ENCODE data around the gene GID8. TPM values are rescaled to one million over a fixed set of nuclear protein-coding genes. Genes with fewer than 3 reads are reported as not detected.
A peak's percentile ranks its signal among the peaks of the same experiment; 100 is the strongest.

Gene GID8
- total and polyA plus RNA-seq, 2 of the 13 experiments (the other 11 are each of a cell fraction or from before 2014, with no cell fraction given), result 39.6 to 59.8 TPM

DNA sequence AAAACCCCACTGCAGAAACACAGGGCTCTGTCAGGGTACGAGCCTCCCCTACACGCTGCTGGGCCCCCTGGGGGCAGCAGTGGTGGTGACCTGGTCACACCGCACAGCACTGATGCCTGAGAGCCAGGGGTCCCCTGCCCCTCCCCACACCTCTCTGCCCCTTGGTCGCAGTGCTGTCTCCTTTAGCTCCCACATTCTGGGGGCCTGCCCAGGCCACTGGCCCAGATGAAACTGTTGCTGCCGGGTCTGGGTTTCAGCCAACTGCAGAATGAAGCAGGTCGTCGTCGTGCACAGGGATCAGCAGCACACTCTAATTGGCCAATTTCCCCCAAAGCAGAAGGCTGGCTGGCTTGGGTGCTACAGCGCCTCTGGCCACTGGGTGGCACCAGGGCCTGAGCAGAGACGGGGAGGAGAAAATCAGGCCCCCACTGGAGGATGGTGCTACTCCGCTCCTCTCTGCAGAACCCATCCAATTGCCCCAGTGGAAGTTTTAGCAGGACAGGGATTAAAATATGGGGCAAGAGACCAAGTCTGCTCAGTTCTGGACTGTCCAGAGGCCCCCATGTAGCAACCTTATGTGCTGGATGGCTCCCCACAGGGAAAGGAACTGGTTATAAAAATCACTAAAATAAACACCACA, 37.8 kb upstream of the GID8 start (continued):
- TF ChIP-seq, protein P1, sequence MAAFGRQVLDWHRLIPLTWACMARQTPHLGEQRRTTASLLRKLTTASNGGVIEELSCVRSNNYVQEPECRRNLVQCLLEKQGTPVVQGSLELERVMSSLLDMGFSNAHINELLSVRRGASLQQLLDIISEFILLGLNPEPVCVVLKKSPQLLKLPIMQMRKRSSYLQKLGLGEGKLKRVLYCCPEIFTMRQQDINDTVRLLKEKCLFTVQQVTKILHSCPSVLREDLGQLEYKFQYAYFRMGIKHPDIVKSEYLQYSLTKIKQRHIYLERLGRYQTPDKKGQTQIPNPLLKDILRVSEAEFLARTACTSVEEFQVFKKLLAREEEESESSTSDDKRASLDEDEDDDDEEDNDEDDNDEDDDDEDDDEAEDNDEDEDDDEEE (CRISPR knock-in tag; IDR thresholded peaks at IDR 0.05), result no peak; the same call in 1 of the 2 replicates
- TF ChIP-seq ZSCAN30 (CRISPR knock-in tag; IDR thresholded peaks at IDR 0.05) (no peak), ZNF589 (CRISPR knock-in tag; conservative IDR thresholded peaks at IDR 0.05) (peak; percentile 40; the same call in 1 of the 2 replicates), ZNF263 (CRISPR knock-in tag; IDR thresholded peaks at IDR 0.05) (peak; percentile 71), ZFP62 (CRISPR knock-in tag; IDR thresholded peaks at IDR 0.05) (0 out of 2 replicates have a peak, but pooled peaks have one; percentile 14), ZNF124 (CRISPR knock-in tag; IDR thresholded peaks at IDR 0.05) (peak; percentile 59), ZSCAN9 (CRISPR knock-in tag; IDR thresholded peaks at IDR 0.05; ENCODE audit: borderline replicate concordance) (no peak; the same call in 1 of the 2 replicates), NR3C1 (CRISPR knock-in tag; IDR thresholded peaks at IDR 0.05) (no peak), MYC (CRISPR knock-in tag; IDR thresholded peaks at IDR 0.05; ENCODE audit: borderline replicate concordance) (peak; percentile 74), SYNCRIP (IDR thresholded peaks at IDR 0.05; ENCODE audit: insufficient read depth, low read depth, low read length) (no peak), MIER2 (CRISPR knock-in tag; IDR thresholded peaks at IDR 0.05) (no peak; the same call in 1 of the 2 replicates), NAIF1 (CRISPR knock-in tag; IDR thresholded peaks at IDR 0.05; ENCODE audit: borderline replicate concordance) (peak; percentile 83; the same call in 1 of the 2 replicates), ZNF24 (IDR thresholded peaks at IDR 0.05) (no peak)
- TF ChIP-seq, protein P2, sequence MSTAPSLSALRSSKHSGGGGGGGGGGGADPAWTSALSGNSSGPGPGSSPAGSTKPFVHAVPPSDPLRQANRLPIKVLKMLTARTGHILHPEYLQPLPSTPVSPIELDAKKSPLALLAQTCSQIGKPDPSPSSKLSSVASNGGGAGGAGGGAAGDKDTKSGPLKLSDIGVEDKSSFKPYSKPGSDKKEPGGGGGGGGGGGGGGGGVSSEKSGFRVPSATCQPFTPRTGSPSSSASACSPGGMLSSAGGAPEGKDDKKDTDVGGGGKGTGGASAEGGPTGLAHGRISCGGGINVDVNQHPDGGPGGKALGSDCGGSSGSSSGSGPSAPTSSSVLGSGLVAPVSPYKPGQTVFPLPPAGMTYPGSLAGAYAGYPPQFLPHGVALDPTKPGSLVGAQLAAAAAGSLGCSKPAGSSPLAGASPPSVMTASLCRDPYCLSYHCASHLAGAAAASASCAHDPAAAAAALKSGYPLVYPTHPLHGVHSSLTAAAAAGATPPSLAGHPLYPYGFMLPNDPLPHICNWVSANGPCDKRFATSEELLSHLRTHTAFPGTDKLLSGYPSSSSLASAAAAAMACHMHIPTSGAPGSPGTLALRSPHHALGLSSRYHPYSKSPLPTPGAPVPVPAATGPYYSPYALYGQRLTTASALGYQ (CRISPR knock-in tag; IDR thresholded peaks at IDR 0.05), result peak; percentile 75; the same call in 1 of the 2 replicates
- TF ChIP-seq, protein P3, sequence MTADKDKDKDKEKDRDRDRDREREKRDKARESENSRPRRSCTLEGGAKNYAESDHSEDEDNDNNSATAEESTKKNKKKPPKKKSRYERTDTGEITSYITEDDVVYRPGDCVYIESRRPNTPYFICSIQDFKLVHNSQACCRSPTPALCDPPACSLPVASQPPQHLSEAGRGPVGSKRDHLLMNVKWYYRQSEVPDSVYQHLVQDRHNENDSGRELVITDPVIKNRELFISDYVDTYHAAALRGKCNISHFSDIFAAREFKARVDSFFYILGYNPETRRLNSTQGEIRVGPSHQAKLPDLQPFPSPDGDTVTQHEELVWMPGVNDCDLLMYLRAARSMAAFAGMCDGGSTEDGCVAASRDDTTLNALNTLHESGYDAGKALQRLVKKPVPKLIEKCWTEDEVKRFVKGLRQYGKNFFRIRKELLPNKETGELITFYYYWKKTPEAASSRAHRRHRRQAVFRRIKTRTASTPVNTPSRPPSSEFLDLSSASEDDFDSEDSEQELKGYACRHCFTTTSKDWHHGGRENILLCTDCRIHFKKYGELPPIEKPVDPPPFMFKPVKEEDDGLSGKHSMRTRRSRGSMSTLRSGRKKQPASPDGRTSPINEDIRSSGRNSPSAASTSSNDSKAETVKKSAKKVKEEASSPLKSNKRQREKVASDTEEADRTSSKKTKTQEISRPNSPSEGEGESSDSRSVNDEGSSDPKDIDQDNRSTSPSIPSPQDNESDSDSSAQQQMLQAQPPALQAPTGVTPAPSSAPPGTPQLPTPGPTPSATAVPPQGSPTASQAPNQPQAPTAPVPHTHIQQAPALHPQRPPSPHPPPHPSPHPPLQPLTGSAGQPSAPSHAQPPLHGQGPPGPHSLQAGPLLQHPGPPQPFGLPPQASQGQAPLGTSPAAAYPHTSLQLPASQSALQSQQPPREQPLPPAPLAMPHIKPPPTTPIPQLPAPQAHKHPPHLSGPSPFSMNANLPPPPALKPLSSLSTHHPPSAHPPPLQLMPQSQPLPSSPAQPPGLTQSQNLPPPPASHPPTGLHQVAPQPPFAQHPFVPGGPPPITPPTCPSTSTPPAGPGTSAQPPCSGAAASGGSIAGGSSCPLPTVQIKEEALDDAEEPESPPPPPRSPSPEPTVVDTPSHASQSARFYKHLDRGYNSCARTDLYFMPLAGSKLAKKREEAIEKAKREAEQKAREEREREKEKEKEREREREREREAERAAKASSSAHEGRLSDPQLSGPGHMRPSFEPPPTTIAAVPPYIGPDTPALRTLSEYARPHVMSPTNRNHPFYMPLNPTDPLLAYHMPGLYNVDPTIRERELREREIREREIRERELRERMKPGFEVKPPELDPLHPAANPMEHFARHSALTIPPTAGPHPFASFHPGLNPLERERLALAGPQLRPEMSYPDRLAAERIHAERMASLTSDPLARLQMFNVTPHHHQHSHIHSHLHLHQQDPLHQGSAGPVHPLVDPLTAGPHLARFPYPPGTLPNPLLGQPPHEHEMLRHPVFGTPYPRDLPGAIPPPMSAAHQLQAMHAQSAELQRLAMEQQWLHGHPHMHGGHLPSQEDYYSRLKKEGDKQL (CRISPR knock-in tag; IDR thresholded peaks at IDR 0.05; ENCODE audit: low read depth), result peak; percentile 54; the same call in 1 of the 2 replicates
- TF ChIP-seq, protein P4, sequence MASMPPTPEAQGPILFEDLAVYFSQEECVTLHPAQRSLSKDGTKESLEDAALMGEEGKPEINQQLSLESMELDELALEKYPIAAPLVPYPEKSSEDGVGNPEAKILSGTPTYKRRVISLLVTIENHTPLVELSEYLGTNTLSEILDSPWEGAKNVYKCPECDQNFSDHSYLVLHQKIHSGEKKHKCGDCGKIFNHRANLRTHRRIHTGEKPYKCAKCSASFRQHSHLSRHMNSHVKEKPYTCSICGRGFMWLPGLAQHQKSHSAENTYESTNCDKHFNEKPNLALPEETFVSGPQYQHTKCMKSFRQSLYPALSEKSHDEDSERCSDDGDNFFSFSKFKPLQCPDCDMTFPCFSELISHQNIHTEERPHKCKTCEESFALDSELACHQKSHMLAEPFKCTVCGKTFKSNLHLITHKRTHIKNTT (CRISPR knock-in tag; IDR thresholded peaks at IDR 0.05), result 0 out of 2 replicates have a peak, but pooled peaks have one; percentile 55
- TF ChIP-seq, protein P5, sequence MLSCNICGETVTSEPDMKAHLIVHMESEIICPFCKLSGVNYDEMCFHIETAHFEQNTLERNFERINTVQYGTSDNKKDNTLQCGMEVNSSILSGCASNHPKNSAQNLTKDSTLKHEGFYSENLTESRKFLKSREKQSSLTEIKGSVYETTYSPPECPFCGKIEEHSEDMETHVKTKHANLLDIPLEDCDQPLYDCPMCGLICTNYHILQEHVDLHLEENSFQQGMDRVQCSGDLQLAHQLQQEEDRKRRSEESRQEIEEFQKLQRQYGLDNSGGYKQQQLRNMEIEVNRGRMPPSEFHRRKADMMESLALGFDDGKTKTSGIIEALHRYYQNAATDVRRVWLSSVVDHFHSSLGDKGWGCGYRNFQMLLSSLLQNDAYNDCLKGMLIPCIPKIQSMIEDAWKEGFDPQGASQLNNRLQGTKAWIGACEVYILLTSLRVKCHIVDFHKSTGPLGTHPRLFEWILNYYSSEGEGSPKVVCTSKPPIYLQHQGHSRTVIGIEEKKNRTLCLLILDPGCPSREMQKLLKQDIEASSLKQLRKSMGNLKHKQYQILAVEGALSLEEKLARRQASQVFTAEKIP (CRISPR knock-in tag; IDR thresholded peaks at IDR 0.05; ENCODE audit: borderline replicate concordance), result no peak
